ENCODE data around the gene TEF.

Gene TEF

DNA sequence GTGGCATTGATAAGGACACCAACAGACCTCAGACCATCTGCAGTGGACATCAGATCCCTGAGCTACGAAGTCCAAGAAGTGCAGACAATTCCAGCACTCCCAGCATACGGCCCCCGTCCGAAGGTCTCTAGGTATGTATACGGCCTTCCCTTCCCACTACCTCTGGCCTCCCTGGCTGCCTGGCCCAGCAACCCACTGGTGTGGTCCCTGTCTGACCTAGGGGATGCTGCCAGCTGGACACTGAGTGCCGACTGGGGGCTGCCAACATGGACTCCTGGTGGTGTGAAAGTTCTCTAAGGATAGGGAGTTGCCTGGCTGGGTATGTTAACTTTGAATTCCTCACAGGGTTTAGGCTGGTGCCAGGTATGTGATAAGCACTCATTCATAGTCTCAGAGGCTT lies 17.5 kb upstream of the TEF start:
- H3K4me3 Mint-ChIP-seq: no peak overlapping the region
- DNase-seq (no peak), ATAC-seq (no peak)
- H3K27ac Mint-ChIP-seq: no peak overlapping the region
- H3K4me1 Mint-ChIP-seq: no peaks in the 10 kb centered on the region
- peaks cover 9% of the 10 kb centered on the region for H3K27me3 Mint-ChIP-seq
- H3K9me3 Mint-ChIP-seq: no peaks in the 10 kb centered on the region
- peaks cover 1% of the 10 kb centered on the region for H3K36me3 Mint-ChIP-seq (ENCODE audit: low read depth)

DNA sequence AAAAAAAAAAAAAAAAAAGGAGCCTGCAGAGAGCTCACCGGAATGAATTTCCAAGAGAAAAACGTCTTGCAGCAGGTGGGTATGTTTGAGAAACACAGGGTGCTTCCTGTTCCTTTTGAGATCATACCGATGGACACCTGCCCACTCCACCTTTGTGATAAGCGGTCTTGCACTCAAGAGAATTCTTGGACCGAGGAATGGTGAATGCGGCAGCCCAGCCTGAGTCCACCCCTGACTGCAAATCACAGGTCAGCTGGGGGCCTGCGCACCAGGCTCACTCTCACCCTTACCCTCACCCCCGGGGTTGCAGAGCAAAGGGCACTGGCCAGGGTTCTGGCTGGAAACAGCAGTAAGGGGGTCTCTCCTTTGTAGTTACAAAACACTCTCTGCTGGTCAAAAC lies 16.8 kb upstream of the TEF start:
- no peak overlapping the region for H3K27ac Mint-ChIP-seq
- no peaks in the 10 kb centered on the region for H3K9me3 Mint-ChIP-seq
- no peak overlapping the region for H3K4me3 Mint-ChIP-seq
- DNase-seq (no peak), ATAC-seq (no peak)
- H3K4me1 Mint-ChIP-seq: no peaks in the 10 kb centered on the region
- peaks cover 9% of the 10 kb centered on the region for H3K27me3 Mint-ChIP-seq
- H3K36me3 Mint-ChIP-seq (ENCODE audit: low read depth): no peaks in the 10 kb centered on the region

DNA sequence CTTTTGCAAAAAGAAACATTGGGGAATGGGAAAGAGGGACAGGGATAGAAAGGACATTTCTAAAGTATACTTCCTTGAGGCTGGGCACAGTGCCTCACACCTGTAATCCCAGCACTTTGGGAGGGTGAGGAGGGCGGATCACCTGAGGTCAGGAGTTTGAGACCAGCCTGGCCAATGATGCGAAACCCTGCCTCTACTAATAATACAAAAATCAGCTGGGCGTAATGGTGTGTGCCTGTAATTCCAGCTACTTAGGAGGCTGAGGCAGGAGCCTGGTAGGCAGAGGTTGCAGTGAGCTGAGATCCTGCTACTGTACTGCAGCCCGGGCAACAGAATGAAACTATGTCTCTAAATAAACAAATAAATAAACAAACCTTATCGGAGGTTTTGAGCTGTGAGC lies 16.3 kb upstream of the TEF start:
- Mint-ChIP-seq H3K4me3 (no peak overlapping the region), H3K4me1 (no peaks in the 10 kb centered on the region), H3K36me3 (ENCODE audit: low read depth) (no peaks in the 10 kb centered on the region), H3K9me3 (no peaks in the 10 kb centered on the region), H3K27ac (no peak overlapping the region), H3K27me3 (peaks cover 9% of the 10 kb centered on the region)
- DNase-seq (no peak), ATAC-seq (no peak)

DNA sequence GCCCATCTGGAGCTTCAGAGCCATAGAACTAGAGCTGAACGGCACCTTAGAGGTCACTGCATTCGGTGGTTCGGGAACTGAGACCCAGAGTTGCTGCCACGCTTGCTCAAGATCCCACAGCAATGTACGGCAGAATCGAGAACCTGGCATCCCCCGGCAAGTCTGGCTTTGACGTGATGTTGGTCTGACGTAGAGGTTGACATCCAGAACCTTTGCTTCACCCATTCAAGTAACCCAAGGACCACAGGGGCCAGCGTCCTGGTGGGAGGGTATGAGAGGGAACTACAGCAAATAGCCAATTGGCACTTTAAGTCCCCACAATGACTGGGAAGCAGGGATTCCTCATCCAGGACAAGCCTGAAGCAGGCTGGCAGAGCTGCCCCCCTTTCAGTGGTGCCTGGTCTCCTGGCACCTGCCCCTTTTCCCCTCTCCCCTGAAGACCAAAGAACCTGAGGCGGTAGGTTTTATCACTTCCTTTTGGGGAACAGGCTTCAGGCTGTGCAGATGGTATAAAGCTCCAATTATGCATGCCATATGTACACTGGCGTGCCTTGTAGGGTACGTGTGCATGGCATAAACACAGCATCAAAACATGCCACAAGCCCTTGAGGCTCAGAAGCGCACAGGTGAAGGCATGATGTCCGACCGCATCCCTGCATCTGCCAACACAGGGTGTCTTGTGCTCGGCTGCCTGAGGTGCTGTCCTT lies 15.3 kb upstream of the TEF start:
- Mint-ChIP-seq H3K36me3 (ENCODE audit: low read depth) (no peaks in the 10 kb centered on the region), H3K27me3 (peaks cover 9% of the 10 kb centered on the region), H3K9me3 (no peaks in the 10 kb centered on the region), H3K4me1 (no peaks in the 10 kb centered on the region), H3K27ac (no peak overlapping the region), H3K4me3 (no peak overlapping the region)
- no peak for ATAC-seq
- DNase-seq: no peak

DNA sequence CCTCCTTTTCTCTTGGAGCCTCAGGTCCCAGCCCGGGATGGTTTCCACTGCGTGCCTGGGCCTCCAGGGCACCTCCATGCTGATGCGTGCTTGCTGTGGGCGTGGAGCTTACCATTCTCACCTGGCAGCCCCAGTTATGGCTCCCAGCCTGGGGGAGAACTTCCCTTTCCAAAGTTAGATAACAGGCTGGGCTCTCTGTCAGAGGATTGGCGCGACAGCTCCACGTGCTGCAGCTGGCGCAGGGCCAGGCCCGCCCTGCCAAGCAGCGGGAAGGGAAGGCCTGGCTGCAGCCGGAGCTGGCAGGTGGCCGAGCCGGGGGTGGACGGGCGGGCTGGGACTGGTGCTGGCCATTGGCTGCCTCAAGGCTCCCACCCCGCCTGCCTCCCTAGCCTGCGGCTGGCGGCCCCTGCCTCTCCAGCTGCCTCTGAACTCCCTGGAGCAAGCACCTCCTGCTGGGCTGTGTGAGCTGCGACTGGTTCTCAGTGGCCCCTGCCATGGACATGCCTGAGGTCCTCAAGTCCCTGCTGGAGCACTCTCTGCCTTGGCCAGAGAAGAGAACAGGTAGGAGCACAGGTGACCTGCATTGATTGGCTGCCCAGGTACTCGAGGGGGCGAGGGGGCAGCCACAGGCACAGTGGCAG lies 14.6 kb upstream of the TEF start:
- Mint-ChIP-seq H3K9me3 (no peaks in the 10 kb centered on the region), H3K4me3 (no peak overlapping the region), H3K27ac (no peak overlapping the region), H3K36me3 (ENCODE audit: low read depth) (no peaks in the 10 kb centered on the region), H3K27me3 (peaks cover 9% of the 10 kb centered on the region), H3K4me1 (no peaks in the 10 kb centered on the region)
- ATAC-seq: peak; percentile 21
- peak; percentile 5 for DNase-seq

DNA sequence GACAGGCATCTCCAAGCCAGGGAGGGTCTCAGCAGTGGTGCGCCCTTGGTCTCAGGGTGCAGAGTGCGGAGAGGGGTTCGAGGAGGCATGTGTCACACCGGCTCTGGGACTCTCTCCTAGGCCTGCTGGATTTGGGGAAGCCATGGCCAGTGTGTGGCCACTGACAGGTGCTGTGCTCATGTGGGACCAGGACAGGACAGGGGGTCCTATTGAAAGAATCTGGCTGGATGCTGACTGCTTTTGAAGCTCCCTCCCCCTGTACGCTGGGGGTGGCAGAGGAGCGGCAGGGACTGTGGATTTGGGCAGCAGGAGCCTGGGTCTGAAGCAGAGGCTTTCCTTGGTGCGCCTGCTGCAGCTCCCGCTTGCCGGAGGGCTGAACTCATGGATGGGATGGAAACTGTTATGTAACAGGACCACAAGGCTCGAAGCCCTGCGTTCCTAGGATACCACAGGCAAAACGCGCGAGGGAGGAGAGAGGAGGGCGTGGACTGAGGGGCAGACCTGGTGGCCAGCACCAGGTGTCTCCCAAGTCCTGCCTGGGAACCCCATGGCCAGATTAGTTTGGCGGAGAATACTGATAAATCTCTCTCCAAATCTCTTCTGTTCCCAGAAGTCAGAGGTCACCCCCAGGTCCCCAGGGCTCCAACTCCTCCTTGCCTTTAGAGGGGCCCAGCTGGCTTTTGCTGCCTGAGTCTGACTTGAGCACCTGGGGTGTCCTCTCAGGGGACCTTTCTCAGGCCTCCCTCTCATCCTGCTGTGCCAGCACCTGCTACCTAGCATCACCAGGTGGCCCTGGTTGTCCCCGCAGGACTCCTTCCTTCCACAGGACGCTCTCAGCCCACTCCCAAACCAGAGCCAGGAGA lies 13.8 kb upstream of the TEF start:
- Mint-ChIP-seq H3K4me3 (no peak overlapping the region), H3K27ac (no peak overlapping the region), H3K9me3 (no peaks in the 10 kb centered on the region), H3K27me3 (peaks cover 9% of the 10 kb centered on the region), H3K4me1 (no peaks in the 10 kb centered on the region), H3K36me3 (ENCODE audit: low read depth) (no peaks in the 10 kb centered on the region)
- DNase-seq (no peak), ATAC-seq (no peak)

DNA sequence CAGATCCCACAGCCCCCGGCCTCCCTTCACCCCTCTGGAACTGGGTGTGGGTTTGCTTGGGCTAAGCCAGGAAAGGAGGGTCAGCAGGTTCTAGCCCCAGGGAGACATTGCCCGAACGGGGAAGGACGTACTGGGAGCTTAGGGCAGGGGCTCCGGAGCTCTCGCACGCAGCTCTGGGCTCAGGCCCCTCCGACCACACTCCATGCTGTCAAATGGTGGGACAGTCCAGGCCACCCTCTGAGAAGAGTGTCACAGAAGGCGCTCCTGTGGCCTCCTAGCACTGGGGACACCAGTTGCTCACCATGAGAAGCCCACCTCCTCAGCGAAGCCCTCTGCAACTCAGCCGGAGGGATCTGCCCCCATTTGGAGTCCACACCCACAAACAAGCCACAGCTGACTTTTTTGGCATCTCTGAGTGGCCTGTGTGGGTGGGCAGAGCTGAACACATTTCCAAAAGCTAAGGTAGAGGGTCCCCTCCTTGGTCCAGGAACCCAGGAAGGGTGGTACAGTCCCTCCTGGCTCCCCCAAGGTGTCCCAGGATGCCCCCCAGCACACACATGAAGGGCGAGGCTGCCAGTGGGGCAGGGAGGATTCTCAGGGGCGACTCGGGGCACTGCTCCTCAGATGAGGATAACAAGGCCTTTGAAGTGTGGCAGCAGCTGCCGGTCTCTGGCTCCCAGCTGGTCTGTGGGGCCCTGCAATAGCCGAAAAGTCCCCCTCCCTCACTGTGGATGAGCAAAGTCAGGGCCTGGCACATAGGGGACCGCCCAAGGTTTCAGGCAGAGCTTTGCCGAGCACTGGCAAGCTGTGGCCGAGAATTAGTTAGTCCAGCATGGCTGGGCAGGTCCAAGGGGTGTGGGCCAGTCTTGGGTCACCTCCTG lies 13.0 kb upstream of the TEF start:
- Mint-ChIP-seq H3K36me3 (ENCODE audit: low read depth) (no peaks in the 10 kb centered on the region), H3K4me3 (no peak overlapping the region), H3K9me3 (no peaks in the 10 kb centered on the region), H3K27me3 (peaks cover 9% of the 10 kb centered on the region), H3K4me1 (no peaks in the 10 kb centered on the region), H3K27ac (no peak overlapping the region)
- no peak for DNase-seq
- no peak for ATAC-seq

DNA sequence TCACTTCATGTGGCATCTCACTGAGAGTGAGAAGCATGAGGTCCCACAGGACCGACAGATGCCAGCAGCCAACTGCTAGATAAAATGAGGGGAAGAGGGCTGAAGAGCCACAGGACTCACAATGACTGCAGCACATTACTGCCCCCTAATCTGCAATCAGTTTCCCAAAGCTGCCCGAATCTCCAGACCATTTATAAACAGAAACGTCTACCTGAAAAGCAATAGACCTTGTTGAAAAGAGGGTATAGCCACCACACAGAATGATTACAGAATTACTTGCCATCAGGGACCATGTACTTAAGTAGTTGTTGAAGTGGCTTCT lies 12.4 kb upstream of the TEF start:
- H3K36me3 Mint-ChIP-seq (ENCODE audit: low read depth): no peaks in the 10 kb centered on the region
- no peaks in the 10 kb centered on the region for H3K9me3 Mint-ChIP-seq
- ATAC-seq: no peak
- H3K4me3 Mint-ChIP-seq: no peak overlapping the region
- H3K27ac Mint-ChIP-seq: no peak overlapping the region
- DNase-seq: no peak
- H3K4me1 Mint-ChIP-seq: no peaks in the 10 kb centered on the region
- H3K27me3 Mint-ChIP-seq: peaks cover 9% of the 10 kb centered on the region

DNA sequence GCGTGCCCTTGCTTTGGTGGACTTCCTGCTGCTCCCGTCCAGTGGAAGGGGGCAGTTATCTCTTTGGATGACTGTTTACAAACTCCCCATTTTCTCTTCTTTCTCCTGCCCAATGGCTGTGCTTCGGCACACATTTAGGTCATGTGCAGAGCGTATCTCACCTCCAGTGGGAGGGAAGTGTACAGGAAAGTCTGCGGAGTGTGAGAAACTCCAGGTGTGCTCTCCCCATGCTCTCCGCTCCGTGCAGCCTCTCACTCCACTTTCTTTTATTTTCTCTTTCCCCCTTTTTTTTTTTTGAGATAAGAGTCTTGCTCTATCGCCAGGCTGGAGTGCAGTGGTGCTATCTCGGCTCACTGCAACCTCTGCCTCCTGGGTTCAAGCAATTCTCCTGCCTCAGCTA lies 11.9 kb upstream of the TEF start:
- Mint-ChIP-seq H3K4me3 (no peak overlapping the region), H3K4me1 (no peaks in the 10 kb centered on the region), H3K9me3 (no peaks in the 10 kb centered on the region), H3K27me3 (peaks cover 9% of the 10 kb centered on the region), H3K36me3 (ENCODE audit: low read depth) (no peaks in the 10 kb centered on the region), H3K27ac (no peak overlapping the region)
- DNase-seq (no peak), ATAC-seq (no peak)

DNA sequence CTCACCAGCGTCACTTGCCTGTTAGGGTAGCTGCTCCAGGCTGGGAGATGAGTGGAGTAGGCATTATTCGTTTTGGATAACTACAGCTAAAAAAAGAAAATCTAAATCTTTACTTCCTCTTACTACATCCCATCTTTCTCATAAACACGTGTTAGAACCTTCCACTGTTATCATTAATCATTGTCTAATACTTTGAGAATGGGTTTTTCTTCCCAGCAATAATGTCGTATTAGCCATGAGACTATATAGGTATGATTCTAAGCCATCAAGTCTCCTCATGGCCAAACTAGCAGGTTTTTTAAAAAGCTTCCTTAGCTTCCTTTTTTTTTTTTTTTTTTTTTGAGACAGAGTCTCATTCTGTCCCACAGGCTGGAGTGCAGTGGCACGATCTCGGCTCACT lies 3.9 kb upstream of the TEF start:
- Mint-ChIP-seq H3K9me3 (no peaks in the 10 kb centered on the region), H3K4me3 (no peak overlapping the region), H3K4me1 (peaks cover 12% of the 10 kb centered on the region), H3K36me3 (ENCODE audit: low read depth) (no peaks in the 10 kb centered on the region), H3K27ac (no peak overlapping the region), H3K27me3 (no peaks in the 10 kb centered on the region)
- DNase-seq (no peak), ATAC-seq (no peak)

DNA sequence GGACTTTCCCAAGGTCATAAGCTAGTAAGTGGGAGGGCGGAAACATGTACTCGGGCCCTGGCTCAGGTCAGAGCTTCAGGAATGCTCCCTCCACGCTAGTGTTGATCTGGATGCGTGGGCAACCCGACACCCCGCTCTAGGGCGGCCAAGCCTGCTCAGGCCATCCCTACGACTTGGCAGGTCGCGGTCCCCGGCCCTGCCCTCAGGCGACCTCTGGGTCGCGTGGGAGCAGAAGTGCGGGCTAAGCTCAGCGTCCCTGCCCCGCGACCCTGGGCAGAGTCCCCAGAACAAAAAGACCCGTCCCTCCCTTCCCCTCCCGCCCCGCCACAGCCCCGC lies 781 bp upstream of the TEF start:
- no peaks in the 10 kb centered on the region for H3K36me3 Mint-ChIP-seq (ENCODE audit: low read depth)
- no peaks in the 10 kb centered on the region for H3K27me3 Mint-ChIP-seq
- no peak overlapping the region for H3K27ac Mint-ChIP-seq
- ATAC-seq (peak; percentile 1), DNase-seq (no peak)
- H3K9me3 Mint-ChIP-seq: no peaks in the 10 kb centered on the region
- peaks cover 14% of the 10 kb centered on the region for H3K4me1 Mint-ChIP-seq
- H3K4me3 Mint-ChIP-seq: peak overlapping the region; percentile 81

DNA sequence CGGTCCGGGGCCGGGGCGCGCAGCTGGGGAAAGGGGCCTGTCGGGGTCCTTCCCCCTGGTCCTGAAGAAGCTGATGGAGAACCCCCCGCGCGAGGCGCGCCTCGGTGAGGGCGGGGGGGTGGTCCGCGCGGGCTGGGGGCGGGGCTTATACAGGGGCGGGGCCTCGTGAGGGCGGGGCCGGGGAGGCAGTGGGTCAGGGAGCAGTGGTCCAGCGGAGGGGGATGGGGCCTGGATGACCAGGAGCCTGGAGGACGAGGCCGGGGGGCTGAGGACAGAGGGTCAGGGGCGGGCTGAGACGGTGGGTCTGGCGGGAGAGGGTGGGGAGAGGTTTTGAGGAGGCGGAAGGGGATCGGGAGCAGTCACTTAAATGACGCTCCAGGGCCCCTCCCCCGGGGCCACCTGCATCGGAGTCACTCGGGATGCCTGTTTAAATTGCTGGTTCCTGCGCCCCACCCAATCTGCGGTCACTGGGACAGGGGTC lies 396 bp downstream of the TEF start:
- Mint-ChIP-seq H3K36me3 (ENCODE audit: low read depth) (no peaks in the 10 kb centered on the region), H3K4me1 (peaks cover 14% of the 10 kb centered on the region), H3K4me3 (peak overlapping the region; percentile 81), H3K27me3 (no peaks in the 10 kb centered on the region), H3K27ac (peak overlapping the region; percentile 42), H3K9me3 (no peaks in the 10 kb centered on the region)
- DNase-seq (peak; percentile 64), ATAC-seq (peak; percentile 26)

DNA sequence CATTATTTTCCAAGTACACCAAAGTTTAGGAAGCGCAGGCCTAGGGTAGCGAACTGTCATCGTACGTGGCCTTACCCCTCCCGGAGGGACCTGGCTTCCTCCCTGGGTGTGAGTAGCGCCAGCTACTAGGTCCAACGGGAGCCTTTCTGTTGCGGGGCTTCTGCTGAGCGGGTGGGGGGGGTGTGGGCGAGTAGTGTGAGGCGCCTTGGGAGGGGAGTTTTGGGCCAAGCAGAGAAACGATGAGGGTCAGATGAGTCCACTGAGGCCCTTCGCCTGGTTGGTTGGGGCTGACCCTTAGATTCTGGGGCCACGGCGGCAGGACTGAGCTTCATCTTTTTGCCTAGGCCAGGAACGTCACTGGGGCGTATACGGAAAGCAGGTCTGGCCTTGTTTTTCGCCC lies 868 bp downstream of the TEF start:
- ATAC-seq (no peak), DNase-seq (peak; percentile 8)
- Mint-ChIP-seq H3K36me3 (ENCODE audit: low read depth) (no peaks in the 10 kb centered on the region), H3K4me3 (peak overlapping the region; percentile 81), H3K9me3 (no peaks in the 10 kb centered on the region), H3K27ac (no peak overlapping the region), H3K27me3 (no peaks in the 10 kb centered on the region), H3K4me1 (peaks cover 14% of the 10 kb centered on the region)

DNA sequence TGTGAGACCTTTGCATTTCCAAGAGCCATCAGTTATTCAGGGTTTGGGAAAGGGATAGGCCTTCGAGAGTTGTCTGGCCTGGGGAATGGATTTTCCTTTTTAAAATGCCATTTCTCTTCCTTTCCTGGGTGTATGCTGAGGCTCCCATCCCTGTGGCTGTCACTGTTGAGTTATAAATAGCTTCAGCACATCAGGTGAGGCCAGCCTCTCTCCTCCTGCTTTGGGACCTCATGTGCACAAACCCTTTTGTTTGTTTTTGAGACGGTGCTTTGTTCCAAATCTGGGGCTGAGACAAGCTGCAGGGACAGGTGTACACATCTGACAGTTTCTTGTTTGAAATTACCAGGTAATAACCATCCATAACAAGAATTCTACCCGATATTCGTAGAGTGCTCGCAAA lies 1.3 kb downstream of the TEF start:
- peaks cover 14% of the 10 kb centered on the region for H3K4me1 Mint-ChIP-seq
- no peaks in the 10 kb centered on the region for H3K27me3 Mint-ChIP-seq
- H3K36me3 Mint-ChIP-seq (ENCODE audit: low read depth): no peaks in the 10 kb centered on the region
- no peaks in the 10 kb centered on the region for H3K9me3 Mint-ChIP-seq
- no peak overlapping the region for H3K27ac Mint-ChIP-seq
- peak overlapping the region; percentile 81 for H3K4me3 Mint-ChIP-seq
- ATAC-seq (no peak), DNase-seq (no peak)
